RWPE2 (cell line): ENCODE data around the gene AHCYL1.

Source experiments
- ATAC-seq: fragments of 200-7000 bp; cut with Tn5 transposase; 3 replicates; pipeline ENCODE4 v1.9.1; 2021; ENCODE audit warnings: low read depth
- DNase-seq: peaks from one replicate; pipeline ENCODE4 v3.0.0-alpha.2; 2020; ENCODE audit warnings: low spot score
- H3K27ac ChIP-seq: fragments of 450-650 bp; 2 replicates; pipeline ENCODE4 v1.5.1; 2017; ENCODE audit warnings: mild to moderate bottlenecking; ENCODE audit not compliant: poor library complexity, severe bottlenecking
- H3K27me3 ChIP-seq: fragments of 250-450 bp; sonication (Bioruptor Pico); 2 replicates; pipeline ENCODE4 v1.5.1; 2021; ENCODE audit warnings: mild to moderate bottlenecking, moderate library complexity; ENCODE audit not compliant: insufficient read depth, poor library complexity, severe bottlenecking
- H3K36me3 ChIP-seq: fragments of 250-450 bp; sonication (Bioruptor Pico); 2 replicates; pipeline ENCODE4 v1.5.1; 2020; ENCODE audit warnings: low read depth, mild to moderate bottlenecking, moderate library complexity
- H3K4me1 ChIP-seq: fragments of 250-450 bp; sonication (Bioruptor Pico); 2 replicates; pipeline ENCODE4 v1.5.1; 2021; ENCODE audit warnings: mild to moderate bottlenecking, moderate library complexity; ENCODE audit not compliant: insufficient read depth, poor library complexity, severe bottlenecking
- H3K4me3 ChIP-seq: fragments of 250-450 bp; sonication (Bioruptor Pico); 2 replicates; pipeline ENCODE4 v1.5.1; 2021; ENCODE audit warnings: mild to moderate bottlenecking, moderate library complexity; ENCODE audit not compliant: severe bottlenecking
- H3K9me3 ChIP-seq: fragments of 250-450 bp; sonication (Bioruptor Pico); 2 replicates; pipeline ENCODE4 v1.5.1; 2021; ENCODE audit warnings: mild to moderate bottlenecking, moderate library complexity; ENCODE audit not compliant: severe bottlenecking
- TF ChIP-seq, protein P1 (sequence below): fragments of 450-650 bp; IDR thresholded peaks from one replicate; pipeline ENCODE4 v1.5.1; 2017; ENCODE audit warnings: mild to moderate bottlenecking, moderate library complexity; ENCODE audit not compliant: poor library complexity, severe bottlenecking

AHCYL1 gene

DNA sequence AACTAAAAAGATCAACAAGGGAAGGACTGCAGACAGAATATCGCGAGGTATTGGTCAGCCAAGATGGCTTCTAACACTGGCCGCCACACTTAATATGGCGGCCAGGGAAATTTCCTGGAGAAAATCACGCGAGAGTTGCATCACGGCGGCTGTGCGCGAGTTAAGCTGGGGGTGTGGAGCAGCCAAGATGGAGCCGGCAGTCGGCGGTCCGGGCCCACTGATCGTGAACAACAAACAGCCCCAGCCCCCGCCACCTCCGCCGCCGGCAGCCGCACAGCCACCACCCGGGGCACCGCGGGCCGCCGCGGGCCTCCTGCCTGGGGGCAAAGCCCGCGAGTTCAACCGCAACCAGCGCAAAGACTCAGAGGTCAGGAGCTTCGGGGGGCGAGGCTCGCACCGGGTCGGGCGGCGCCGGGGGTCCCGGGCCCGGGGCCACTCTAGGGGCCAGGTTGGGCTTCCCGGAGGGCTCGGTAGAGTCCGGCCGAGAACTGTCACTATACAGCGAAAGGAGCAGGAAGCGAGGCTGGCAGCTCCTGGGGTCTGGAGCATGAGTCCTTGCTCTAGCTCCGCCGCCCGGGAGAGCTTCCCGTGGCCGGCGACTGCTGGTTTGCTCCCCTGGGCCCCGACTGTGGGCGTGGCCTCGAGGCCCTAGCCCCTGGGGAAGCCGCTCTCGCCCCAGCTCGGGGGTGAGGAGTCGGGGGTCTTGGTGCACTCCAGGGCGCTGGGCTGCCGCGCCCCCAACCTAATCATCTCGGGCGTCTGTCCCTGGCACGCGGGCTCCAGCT lies 50.1 kb downstream of the AHCYL1 start, which contains the start of gene STRIP1:
TSS of gene STRIP1 (plus strand) at position 174 of the 785 bp plus-strand sequence. CDS start at position 188, 14 bp downstream.
- Histone ChIP-seq H3K27me3 (no peaks in the 10 kb centered on the region), H3K36me3 (peaks cover 31% of the 10 kb centered on the region), H3K27ac (peak within 1 kb of the TSS; percentile 39), H3K4me3 (peak within 1 kb of the TSS; percentile 96), H3K9me3 (no peaks in the 10 kb centered on the region), H3K4me1 (peaks cover 9% of the 10 kb centered on the region)
- peak; percentile 87 for DNase-seq
- TF ChIP-seq, protein P1, sequence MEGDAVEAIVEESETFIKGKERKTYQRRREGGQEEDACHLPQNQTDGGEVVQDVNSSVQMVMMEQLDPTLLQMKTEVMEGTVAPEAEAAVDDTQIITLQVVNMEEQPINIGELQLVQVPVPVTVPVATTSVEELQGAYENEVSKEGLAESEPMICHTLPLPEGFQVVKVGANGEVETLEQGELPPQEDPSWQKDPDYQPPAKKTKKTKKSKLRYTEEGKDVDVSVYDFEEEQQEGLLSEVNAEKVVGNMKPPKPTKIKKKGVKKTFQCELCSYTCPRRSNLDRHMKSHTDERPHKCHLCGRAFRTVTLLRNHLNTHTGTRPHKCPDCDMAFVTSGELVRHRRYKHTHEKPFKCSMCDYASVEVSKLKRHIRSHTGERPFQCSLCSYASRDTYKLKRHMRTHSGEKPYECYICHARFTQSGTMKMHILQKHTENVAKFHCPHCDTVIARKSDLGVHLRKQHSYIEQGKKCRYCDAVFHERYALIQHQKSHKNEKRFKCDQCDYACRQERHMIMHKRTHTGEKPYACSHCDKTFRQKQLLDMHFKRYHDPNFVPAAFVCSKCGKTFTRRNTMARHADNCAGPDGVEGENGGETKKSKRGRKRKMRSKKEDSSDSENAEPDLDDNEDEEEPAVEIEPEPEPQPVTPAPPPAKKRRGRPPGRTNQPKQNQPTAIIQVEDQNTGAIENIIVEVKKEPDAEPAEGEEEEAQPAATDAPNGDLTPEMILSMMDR: no peak
- peak; percentile 86 for ATAC-seq

DNA sequence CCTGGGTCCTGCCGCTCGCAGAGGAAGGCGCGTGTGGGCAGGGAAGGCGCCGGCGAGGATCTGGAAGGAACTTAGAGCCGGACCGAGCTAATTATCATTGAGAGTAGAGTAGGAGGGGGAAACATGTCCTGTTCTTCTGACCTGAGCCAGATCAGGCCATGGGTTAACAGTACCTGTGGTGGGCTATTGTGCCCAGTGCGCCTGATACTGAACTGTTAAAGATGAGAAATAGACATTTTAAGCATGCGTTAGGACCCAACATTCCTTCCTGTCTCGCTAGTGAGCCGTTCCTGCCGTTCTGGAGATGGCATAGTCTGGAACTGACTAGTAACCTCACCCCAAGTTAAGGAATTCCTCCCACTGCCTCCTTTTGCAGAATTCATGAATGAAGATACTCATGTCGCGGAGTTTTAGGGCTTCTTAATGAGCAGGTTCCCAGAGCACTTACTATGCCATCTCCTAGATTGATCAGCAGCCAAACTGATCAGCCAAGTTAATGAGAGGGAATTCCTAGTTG lies 50.7 kb downstream of the AHCYL1 start:
- H3K4me1 ChIP-seq: peaks cover 9% of the 10 kb centered on the region
- H3K27me3 ChIP-seq: no peaks in the 10 kb centered on the region
- H3K9me3 ChIP-seq: no peaks in the 10 kb centered on the region
- peak overlapping the region; percentile 39 for H3K27ac ChIP-seq
- H3K4me3 ChIP-seq: peak overlapping the region; percentile 96
- DNase-seq (no peak), ATAC-seq (peak; percentile 52)
- TF ChIP-seq, protein P1: no peak
- H3K36me3 ChIP-seq: peaks cover 37% of the 10 kb centered on the region

DNA sequence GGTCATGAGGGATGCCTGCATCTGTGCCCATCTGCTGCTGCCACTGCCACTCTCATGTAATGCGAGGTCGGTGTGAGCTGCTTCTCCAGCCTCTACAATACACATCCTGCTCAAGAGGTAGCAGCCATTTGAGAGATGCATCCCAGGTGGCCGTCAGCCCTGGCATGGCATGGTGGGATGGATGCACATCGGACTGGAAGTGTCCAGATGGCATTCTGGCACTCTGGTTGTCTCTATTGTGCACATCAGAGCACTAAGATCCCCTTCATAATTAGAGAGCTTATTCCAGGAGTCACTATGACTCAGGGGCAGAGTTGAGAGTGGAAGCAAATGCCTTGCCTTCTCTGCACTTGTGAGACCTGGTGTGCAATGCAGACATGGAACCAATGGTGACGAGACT lies 53.7 kb downstream of the AHCYL1 start:
- Histone ChIP-seq H3K27me3 (no peaks in the 10 kb centered on the region), H3K9me3 (no peaks in the 10 kb centered on the region), H3K36me3 (peaks cover 67% of the 10 kb centered on the region), H3K4me1 (peaks cover 9% of the 10 kb centered on the region), H3K27ac (no peak overlapping the region), H3K4me3 (no peak overlapping the region)
- TF ChIP-seq, protein P1: no peak
- no peak for DNase-seq
- no peak for ATAC-seq

DNA sequence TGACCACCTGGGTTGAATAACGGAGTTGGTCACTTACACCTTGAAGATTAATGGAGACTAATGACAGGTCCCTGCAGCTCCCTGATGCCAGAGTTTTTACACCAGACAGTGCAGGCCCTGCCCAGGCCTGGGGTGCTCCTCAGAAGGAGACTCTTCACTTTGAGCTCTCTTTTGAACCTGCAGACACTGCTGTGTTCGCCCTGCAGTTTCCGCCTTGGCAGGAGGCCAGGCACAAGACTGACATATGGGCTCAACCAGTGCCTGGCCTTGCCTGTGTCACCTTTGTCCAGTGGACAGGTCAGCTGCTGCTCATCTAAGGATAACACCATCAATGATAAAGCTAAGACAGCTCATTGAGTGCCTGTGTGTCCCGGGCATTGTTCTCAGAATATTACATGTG lies 55.1 kb downstream of the AHCYL1 start:
- no peaks in the 10 kb centered on the region for H3K27me3 ChIP-seq
- ATAC-seq: no peak
- no peak overlapping the region for H3K4me3 ChIP-seq
- peaks cover 81% of the 10 kb centered on the region for H3K36me3 ChIP-seq
- H3K9me3 ChIP-seq: no peaks in the 10 kb centered on the region
- H3K27ac ChIP-seq: no peak overlapping the region
- no peak for DNase-seq
- TF ChIP-seq, protein P1: no peak
- H3K4me1 ChIP-seq: peaks cover 5% of the 10 kb centered on the region

DNA sequence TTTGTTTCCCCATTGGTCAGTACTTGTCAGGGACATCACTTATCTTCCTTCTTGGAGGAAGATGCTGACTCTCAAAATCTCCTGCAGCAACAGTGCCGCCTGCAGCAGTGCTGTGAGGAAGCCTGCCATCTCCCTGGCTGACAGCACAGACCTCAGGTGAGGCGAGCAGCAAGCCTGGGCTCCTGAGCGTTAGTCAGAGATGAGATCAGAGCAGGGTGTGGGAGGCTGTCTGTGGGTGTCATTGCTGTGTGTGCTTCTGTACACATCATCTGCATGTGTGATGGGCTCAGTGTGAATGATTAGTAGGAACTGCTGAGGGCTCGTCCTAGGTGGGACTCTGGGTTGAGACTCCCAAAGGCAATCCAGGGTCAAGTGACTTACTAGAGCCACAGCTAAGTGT lies 56.0 kb downstream of the AHCYL1 start:
- no peak overlapping the region for H3K4me3 ChIP-seq
- no peaks in the 10 kb centered on the region for H3K9me3 ChIP-seq
- no peak overlapping the region for H3K27ac ChIP-seq
- H3K27me3 ChIP-seq: no peaks in the 10 kb centered on the region
- peaks cover 90% of the 10 kb centered on the region for H3K36me3 ChIP-seq
- DNase-seq (no peak), ATAC-seq (peak; percentile 60; the same call in 2 of the 3 replicates)
- peaks cover 4% of the 10 kb centered on the region for H3K4me1 ChIP-seq
- TF ChIP-seq, protein P1: no peak
